Measurements from ENCODE around the gene ZDHHC14.

DNA sequence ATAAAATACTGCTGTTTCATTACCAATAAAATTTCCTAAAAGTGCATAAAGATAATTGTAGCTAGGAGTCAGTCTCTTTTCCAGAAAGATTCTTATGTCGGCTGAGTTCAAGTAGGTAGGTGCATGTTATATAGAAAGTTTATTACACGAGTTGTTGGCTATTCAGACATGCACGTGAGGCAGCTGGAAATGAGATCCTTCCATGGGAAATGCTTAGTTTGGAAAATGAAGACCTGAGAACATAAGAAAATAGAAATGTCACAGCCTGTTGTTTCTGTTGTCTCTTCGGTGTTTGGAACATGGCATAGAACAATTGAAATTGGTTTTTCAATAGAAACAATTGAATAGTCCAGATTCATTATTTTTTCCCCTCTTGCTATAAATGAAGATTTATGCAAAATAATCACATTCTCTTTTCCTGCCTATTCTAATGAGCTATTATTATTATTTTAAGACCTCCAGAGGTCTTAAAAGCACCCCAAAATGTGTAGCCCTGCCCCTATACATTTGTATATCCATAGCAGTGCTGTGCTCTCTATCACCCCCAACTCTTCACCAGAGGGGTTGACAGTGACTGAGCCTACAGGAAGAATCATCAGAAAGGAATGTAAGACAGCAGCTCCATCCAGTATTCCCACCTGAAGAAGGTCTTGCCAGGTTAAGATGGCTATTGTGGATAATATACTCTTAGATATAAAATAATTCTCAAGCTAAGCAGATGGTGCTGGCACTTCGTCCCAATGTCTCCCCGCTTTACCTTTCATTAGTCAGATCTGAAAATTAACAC, 82.2 kb downstream of the ZDHHC14 start:
- TF ChIP-seq, protein P1, sequence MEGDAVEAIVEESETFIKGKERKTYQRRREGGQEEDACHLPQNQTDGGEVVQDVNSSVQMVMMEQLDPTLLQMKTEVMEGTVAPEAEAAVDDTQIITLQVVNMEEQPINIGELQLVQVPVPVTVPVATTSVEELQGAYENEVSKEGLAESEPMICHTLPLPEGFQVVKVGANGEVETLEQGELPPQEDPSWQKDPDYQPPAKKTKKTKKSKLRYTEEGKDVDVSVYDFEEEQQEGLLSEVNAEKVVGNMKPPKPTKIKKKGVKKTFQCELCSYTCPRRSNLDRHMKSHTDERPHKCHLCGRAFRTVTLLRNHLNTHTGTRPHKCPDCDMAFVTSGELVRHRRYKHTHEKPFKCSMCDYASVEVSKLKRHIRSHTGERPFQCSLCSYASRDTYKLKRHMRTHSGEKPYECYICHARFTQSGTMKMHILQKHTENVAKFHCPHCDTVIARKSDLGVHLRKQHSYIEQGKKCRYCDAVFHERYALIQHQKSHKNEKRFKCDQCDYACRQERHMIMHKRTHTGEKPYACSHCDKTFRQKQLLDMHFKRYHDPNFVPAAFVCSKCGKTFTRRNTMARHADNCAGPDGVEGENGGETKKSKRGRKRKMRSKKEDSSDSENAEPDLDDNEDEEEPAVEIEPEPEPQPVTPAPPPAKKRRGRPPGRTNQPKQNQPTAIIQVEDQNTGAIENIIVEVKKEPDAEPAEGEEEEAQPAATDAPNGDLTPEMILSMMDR (IDR thresholded peaks at IDR 0.05), result no peak
- TF ChIP-seq POLR2A (IDR thresholded peaks at IDR 0.05) (no peak), POLR2AphosphoS5 (IDR thresholded peaks at IDR 0.05; ENCODE audit: insufficient read depth in 1 of 2, low read depth in 1 of 2) (no peak)

All from vagina (tissue), 2 donors.